Neuron (in vitro differentiated cells): ENCODE measurements around the gene CBFA2T3.
"Not testable (repeated sequence)": the region's sequence is repeated elsewhere in the genome, so short reads cannot be mapped to it uniquely, and the experiment has no call there.

Experiments
- H2AFZ ChIP-seq: one replicate; pipeline ENCODE4 v1.6.1; 2013; ENCODE audit warnings: low read depth, mild to moderate bottlenecking, inconsistent platforms, low read length, moderate library complexity
- H3K27me3 ChIP-seq: one replicate; pipeline ENCODE4 v1.6.1; 2013; ENCODE audit warnings: low read length; ENCODE audit not compliant: insufficient read depth
- H3K36me3 ChIP-seq: one replicate; pipeline ENCODE4 v1.6.1; 2013; ENCODE audit warnings: low read length; ENCODE audit not compliant: insufficient read depth
- H3K4me1 ChIP-seq: one replicate; pipeline ENCODE4 v1.6.1; 2013; ENCODE audit warnings: low read length; ENCODE audit not compliant: insufficient read depth
- H3K4me3 ChIP-seq: 2 replicates; pipeline ENCODE4 v1.5.1; 2013; ENCODE audit warnings: mild to moderate bottlenecking, low read length, moderate library complexity
- H3K9me3 ChIP-seq: one replicate; pipeline ENCODE4 v1.6.1; 2013; ENCODE audit warnings: low read length

Gene CBFA2T3

GRCh38 chr16:88893127-88893968, 83.7 kb downstream of the CBFA2T3 start:
- H3K4me3 ChIP-seq, result no peak overlapping the region
- no peaks in the 10 kb centered on the region for H3K4me1 ChIP-seq
- H3K27me3 ChIP-seq, result peaks cover 5% of the 10 kb centered on the region
- H3K9me3 ChIP-seq, result peaks cover 6% of the 10 kb centered on the region
- no peaks in the 10 kb centered on the region for H3K36me3 ChIP-seq
- H2AFZ ChIP-seq, result no peak overlapping the region

DNA sequence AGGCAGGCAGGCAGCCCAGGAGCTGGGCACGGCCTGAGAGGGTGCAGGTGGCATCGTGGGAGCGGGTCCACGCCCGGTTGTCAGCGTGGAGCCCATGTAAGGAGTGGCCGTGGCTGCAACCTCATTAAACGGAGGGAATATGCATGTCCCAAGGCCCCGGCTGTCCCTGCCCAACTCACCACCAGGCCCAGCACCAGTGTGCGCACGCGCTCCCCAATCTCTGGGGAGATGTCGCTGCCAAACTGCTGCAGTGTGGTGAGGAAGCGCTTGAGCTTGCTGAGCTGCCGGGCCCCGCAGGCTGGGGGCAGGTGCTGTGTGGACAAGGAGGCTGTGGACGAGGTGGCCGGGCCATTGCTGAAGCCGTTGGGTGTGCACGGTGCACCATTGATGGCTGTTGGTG, 84.9 kb downstream of the CBFA2T3 start:
- H3K9me3 ChIP-seq, result peaks cover 6% of the 10 kb centered on the region
- no peaks in the 10 kb centered on the region for H3K36me3 ChIP-seq
- no peak overlapping the region for H3K4me3 ChIP-seq
- H3K27me3 ChIP-seq, result no peaks in the 10 kb centered on the region
- no peaks in the 10 kb centered on the region for H3K4me1 ChIP-seq
- H2AFZ ChIP-seq, result no peak overlapping the region

GRCh38 chr16:88891083-88891482, 85.9 kb downstream of the CBFA2T3 start:
- no peaks in the 10 kb centered on the region for H3K27me3 ChIP-seq
- H3K4me1 ChIP-seq, result no peaks in the 10 kb centered on the region
- H3K9me3 ChIP-seq, result peaks cover 6% of the 10 kb centered on the region
- H3K4me3 ChIP-seq, result no peak overlapping the region
- no peak overlapping the region for H2AFZ ChIP-seq
- no peaks in the 10 kb centered on the region for H3K36me3 ChIP-seq

- not testable (repeated sequence) for H3K27me3 ChIP-seq, H3K36me3 ChIP-seq, H3K4me1 ChIP-seq, H3K9me3 ChIP-seq, H2AFZ ChIP-seq, H3K4me3 ChIP-seq
These were observed 87.2 kb downstream of the CBFA2T3 start for GRCh38 chr16:88889702-88890352.

DNA sequence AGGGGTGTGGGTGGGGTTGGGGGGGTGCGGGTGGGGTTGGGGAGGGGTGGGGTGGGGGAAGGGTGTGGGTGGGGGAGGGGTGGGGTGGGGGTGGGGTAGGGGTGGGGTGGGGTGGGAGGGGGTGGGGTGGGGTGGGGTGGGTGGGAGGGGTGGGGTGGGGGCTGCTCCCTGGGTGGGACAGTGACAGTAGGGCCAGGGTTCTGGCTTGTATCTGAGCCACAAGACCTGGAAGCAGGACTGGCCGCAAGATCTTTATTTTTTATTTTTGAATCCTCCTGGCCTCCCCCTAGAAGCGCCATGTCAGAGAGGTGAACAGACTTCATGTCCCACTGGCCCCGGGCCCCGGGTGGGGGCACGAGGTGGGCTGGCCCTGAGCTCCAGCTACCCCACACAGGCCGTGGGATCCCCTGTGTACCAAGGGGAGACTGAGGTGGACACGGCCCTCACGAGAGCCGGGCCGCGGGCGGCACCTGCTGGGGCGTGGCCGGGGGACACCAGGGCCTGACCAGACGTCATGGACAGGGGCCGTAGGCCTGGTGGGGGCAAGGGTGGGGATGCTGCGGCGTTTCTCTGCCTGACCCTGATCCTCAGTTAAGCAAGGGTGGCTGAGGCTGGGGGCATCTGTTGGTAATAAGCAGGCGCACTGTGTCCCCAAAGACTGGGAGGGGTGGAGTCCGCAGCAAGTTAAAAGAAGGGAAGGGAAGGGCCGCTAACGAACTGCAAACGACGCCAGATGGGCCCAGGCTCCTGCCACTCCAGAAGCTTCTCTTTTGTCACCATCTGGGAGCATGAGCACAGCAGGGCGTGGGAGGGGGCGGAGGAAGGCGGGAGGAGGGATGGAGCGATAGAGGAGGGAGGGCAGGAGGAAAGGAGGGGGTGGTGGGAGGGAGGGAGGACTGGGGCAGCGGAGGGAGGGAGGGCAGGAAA, 88.3 kb downstream of the CBFA2T3 start:
- no peak overlapping the region for H2AFZ ChIP-seq
- no peak overlapping the region for H3K4me3 ChIP-seq
- no peaks in the 10 kb centered on the region for H3K27me3 ChIP-seq
- no peaks in the 10 kb centered on the region for H3K4me1 ChIP-seq
- H3K36me3 ChIP-seq, result no peaks in the 10 kb centered on the region
- peaks cover 6% of the 10 kb centered on the region for H3K9me3 ChIP-seq

GRCh38 chr16:88888057-88888456, 89.0 kb downstream of the CBFA2T3 start:
- Histone ChIP-seq H3K36me3 (no peaks in the 10 kb centered on the region), H3K4me1 (no peaks in the 10 kb centered on the region), H2AFZ (no peak overlapping the region), H3K4me3 (no peak overlapping the region), H3K9me3 (peaks cover 6% of the 10 kb centered on the region), H3K27me3 (no peaks in the 10 kb centered on the region)

- H3K27me3 ChIP-seq, result no peaks in the 10 kb centered on the region
- H3K4me3 ChIP-seq, result no peak overlapping the region
- no peaks in the 10 kb centered on the region for H3K36me3 ChIP-seq
- H3K4me1 ChIP-seq, result no peaks in the 10 kb centered on the region
- peaks cover 6% of the 10 kb centered on the region for H3K9me3 ChIP-seq
- H2AFZ ChIP-seq, result no peak overlapping the region
These were observed 90.0 kb downstream of the CBFA2T3 start for GRCh38 chr16:88886845-88887521.

GRCh38 chr16:88886420-88886844, 90.6 kb downstream of the CBFA2T3 start:
- Histone ChIP-seq H3K4me1 (no peaks in the 10 kb centered on the region), H3K4me3 (no peak overlapping the region), H2AFZ (no peak overlapping the region)

GRCh38 chr16:88885693-88886280, 91.2 kb downstream of the CBFA2T3 start:
- Histone ChIP-seq H3K27me3 (no peaks in the 10 kb centered on the region), H3K4me3 (no peak overlapping the region), H3K9me3 (peaks cover 6% of the 10 kb centered on the region), H2AFZ (no peak overlapping the region), H3K4me1 (no peaks in the 10 kb centered on the region), H3K36me3 (no peaks in the 10 kb centered on the region)

More at GRCh38 chr16:88886420-88886844, 90.6 kb downstream of the CBFA2T3 start:
- H3K36me3 ChIP-seq, result no peaks in the 10 kb centered on the region
- no peaks in the 10 kb centered on the region for H3K27me3 ChIP-seq
- peaks cover 6% of the 10 kb centered on the region for H3K9me3 ChIP-seq

DNA sequence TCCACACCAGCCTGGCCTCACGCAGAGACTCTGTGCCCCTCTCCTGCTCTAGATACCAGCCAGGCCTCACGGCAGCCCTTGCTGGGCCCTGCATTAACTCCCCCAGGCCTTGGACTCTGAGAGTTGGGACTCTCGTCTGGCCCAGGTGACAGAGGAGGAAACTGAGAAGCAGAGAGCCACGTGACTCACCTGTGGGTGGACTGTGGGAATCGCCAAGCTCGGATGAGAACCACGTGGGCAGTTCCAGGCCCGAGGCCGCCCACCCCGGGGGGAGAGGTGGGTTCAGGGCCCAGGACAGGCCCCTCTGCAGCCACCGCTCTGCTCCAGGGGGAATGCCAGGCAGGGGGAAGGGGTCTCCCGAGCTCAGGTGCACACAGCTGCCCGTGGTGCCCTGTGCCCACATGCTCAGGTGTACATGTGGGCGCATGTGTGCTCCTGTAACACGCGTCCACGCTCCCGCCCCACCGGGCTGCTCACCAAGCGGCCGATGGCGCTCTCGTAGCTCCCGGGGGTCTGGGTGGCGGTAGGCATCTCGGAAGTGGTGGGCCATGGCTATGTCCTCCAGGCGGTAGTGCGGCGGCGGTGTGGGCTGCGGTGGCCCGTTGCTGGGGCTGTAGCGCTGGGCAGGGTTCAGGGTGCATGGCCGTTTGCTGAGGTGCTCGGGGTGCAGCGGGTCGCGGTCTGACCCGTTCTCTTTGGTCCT, 92.3 kb downstream of the CBFA2T3 start:
- H3K27me3 ChIP-seq, result no peaks in the 10 kb centered on the region
- H3K4me1 ChIP-seq, result peaks cover 7% of the 10 kb centered on the region
- peaks cover 3% of the 10 kb centered on the region for H3K9me3 ChIP-seq
- H2AFZ ChIP-seq, result no peak overlapping the region
- no peaks in the 10 kb centered on the region for H3K36me3 ChIP-seq
- H3K4me3 ChIP-seq, result no peak overlapping the region

DNA sequence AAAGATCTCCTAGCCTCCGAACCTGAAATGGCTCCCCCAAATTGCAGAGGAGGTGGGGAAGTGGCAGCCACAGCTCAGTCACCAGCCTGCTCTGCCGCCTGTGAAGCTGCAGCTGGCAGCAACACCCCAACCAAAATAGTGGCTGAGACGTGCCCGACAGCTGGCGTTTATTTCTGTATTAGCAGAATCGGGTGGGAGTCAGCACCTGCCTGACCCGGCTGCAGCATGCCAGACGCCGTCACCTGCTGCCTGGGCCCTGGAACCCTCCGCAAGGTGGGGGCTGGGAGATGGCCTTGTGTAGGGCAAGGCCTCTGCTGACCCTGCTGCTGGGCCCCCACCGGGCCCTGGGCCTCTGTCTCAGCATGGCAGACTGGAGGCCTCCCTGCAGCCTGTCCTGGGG, 93.1 kb downstream of the CBFA2T3 start:
- H2AFZ ChIP-seq, result no peak overlapping the region
- H3K9me3 ChIP-seq, result no peaks in the 10 kb centered on the region
- no peaks in the 10 kb centered on the region for H3K36me3 ChIP-seq
- H3K4me1 ChIP-seq, result peaks cover 7% of the 10 kb centered on the region
- H3K4me3 ChIP-seq, result no peak overlapping the region
- H3K27me3 ChIP-seq, result no peaks in the 10 kb centered on the region
